ENCODE results near the gene BMP5.

The BMP5 gene

GRCh38 chr6:55802259-55802658, 73.1 kb downstream of the BMP5 start:
- no peak for DNase-seq

GRCh38 chr6:55798571-55798970, 76.8 kb downstream of the BMP5 start:
- DNase-seq: no peak

- DNase-seq: no peak
Observed at GRCh38 chr6:55794136-55794812, 81.1 kb downstream of the BMP5 start.

GRCh38 chr6:55785273-55785672, 90.1 kb downstream of the BMP5 start:
- DNase-seq: no peak

- DNase-seq: no peak
Observed at GRCh38 chr6:55782275-55782674, 93.1 kb downstream of the BMP5 start.

- no peak for DNase-seq
Observed at GRCh38 chr6:55778705-55779104, 96.7 kb downstream of the BMP5 start.

GRCh38 chr6:55777469-55777868, 97.9 kb downstream of the BMP5 start:
- DNase-seq: no peak

GRCh38 chr6:55776113-55776512, 99.3 kb downstream of the BMP5 start:
- DNase-seq: no peak

GRCh38 chr6:55775029-55775318, 100.4 kb downstream of the BMP5 start:
- no peak for DNase-seq

- DNase-seq: no peak
Observed at GRCh38 chr6:55774286-55775028, 100.9 kb downstream of the BMP5 start.

- no peak for DNase-seq
Observed at GRCh38 chr6:55773620-55774216, 101.7 kb downstream of the BMP5 start.

- DNase-seq: no peak
Observed at GRCh38 chr6:55772730-55773129, 102.7 kb downstream of the BMP5 start.

- no peak for DNase-seq
Observed at GRCh38 chr6:55759536-55759935, 115.9 kb downstream of the BMP5 start.

GRCh38 chr6:55758156-55758937, 117.0 kb downstream of the BMP5 start:
- no peak for DNase-seq

- no peak for DNase-seq
Observed at GRCh38 chr6:55756531-55757031, 118.8 kb downstream of the BMP5 start.

GRCh38 chr6:55748880-55749279, 126.5 kb downstream of the BMP5 start:
- no peak for DNase-seq

- DNase-seq: no peak
Observed at GRCh38 chr6:55746473-55746872, 128.9 kb downstream of the BMP5 start.

GRCh38 chr6:55734256-55734655, 141.1 kb downstream of the BMP5 start:
- DNase-seq: no peak

GRCh38 chr6:55729665-55730064, 145.7 kb downstream of the BMP5 start:
- peak; percentile 6 for DNase-seq

- DNase-seq: no peak
Observed at GRCh38 chr6:55726144-55726543, 149.2 kb downstream of the BMP5 start.

GRCh38 chr6:55714831-55715230, 160.6 kb downstream of the BMP5 start:
- DNase-seq: no peak

- no peak for DNase-seq
Observed at GRCh38 chr6:55713436-55713835, 162.0 kb downstream of the BMP5 start.

- no peak for DNase-seq
Observed at GRCh38 chr6:55708711-55709110, 166.7 kb downstream of the BMP5 start.

Data from COR-L47 (cell line).